ENCODE results near the gene PLD5.
"Not testable (repeated sequence)": the region's sequence is repeated elsewhere in the genome, so short reads cannot be mapped to it uniquely, and the experiment has no call there.

Gene PLD5

DNA sequence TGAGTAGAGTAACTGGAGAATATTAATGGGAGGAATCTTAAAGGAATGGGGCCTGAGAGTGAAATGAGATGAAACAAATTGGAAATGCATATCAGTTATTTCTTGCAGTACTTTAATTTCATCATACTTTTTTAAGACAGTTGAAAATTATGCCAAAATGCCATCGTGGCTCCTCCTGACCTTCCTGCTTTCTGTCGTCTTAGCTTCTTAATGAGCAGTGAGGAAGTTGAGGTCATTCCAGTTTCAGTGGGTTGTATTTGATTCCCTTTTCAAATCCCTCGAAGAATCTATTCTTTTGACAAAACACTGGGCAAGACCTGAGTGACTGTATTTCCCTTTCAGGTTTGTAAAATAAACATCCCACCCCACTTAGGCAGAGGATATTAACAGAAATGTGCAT is 390.7 kb downstream of the PLD5 start:
- no peak for DNase-seq

- no peak for DNase-seq
Measured at GRCh38 chr1:242133351-242133750, 391.1 kb downstream of the PLD5 start.

- DNase-seq: no peak
Measured at GRCh38 chr1:242132121-242132817, 392.2 kb downstream of the PLD5 start.

DNA sequence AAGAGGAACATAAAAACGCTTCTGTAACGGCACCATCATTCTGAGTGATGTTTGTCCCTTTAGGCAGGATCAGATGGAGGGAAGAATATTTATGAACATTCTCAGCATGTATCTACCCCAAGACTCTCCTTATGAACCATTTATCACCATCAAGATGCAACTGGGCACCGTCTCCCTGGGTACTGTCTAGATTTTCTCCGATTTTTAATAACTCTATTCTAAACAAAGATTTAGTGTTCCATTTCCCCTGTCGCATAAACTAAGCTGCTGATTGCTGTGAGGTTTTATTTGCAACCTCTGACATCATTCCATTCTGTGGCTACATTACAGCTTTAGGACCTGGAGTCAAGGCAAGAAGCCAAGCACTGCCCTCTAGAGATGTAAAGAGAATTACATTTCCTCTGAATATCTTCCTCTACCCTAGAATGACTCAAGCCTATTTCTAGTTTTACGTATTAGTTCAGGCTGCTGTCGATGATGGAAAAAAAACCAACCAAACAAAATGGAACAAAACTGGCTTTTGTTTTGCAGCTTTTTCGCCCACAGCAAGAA is 395.5 kb downstream of the PLD5 start:
- DNase-seq: peak; percentile 87

DNA sequence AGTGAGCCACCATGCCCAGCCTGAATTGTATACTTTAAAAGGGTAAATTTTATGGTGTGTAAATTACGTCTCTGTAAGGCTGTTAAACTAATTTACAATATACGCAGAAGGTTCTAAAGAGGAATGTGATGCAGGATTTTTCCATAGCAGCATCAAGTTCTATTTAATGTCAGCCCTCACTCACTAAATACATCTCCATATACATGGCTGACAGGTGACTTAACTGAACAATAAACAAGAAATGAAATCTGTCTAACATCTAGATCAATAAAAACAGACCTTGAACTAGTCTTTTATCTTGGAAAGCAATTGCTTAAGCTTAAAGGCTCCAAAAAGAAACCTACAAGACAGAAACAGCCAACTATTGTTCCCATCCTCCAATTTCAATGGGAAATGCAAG is 404.1 kb downstream of the PLD5 start:
- DNase-seq: peak; percentile 10

DNA sequence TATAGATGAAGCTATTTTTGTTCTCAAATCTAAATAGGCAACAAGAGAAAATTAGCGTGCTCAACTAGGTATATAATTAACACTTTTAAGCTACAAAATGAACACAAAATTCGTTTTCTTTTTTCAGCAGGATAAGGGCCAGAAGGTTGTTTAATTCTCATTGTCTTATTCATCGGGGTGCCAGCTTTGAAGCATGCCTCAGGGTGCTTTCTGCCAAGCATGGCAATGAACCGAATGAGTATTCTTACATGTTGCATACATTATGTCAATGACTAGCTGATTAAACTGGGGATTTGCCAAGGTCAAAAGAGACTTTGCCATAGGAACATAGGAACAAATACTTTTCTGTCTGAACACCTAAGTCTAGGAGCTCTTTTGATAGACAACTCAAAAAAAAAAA is 423.6 kb downstream of the PLD5 start:
- DNase-seq: peak; percentile 97

- DNase-seq: not testable (repeated sequence)
Measured at GRCh38 chr1:242097283-242097682, 427.2 kb downstream of the PLD5 start.

DNA sequence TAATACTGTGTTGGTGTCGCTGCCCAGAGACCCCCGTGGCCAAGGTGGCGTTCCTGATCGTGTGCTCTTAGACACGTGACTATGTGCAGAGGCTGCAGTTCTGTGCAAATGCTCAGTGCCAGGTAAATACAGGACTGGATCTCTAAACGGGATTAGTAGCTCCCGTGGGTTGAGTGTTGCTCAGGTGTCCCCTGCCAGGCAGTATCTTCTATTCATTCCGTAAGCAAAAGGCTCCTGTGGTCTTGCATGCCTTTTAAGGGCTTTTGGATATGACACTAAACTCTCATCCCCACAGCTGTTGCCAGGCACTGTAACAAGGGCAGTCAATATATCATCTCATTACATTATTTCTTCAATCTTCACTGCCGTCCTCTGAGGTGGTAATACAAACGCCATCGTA is 431.4 kb downstream of the PLD5 start:
- no peak for DNase-seq

DNA sequence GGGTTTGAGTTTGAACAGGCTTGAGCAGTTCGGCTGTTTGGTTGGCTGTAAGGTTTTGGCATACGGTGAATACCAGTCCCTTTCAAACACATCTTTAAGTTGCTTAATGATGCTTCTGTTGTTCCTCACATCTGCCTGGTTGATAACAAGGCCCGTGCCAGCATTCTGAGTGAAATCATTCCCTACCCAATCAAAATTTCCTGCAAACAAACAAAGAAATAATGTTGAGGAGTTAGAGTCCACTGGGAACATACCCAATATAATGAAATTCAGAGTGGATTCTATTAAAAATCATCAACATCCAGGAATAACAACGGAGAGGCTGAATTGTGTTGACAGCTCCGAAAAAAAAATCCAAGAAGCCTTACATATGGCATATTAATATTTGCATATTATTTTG is 434.6 kb downstream of the PLD5 start:
- DNase-seq: no peak

- DNase-seq: no peak
Measured at GRCh38 chr1:242088875-242089274, 435.6 kb downstream of the PLD5 start.

- DNase-seq: no peak
Measured at GRCh38 chr1:242086706-242087105, 437.8 kb downstream of the PLD5 start.

GRCh38 chr1:242086093-242086492 is 438.4 kb downstream of the PLD5 start:
- DNase-seq: no peak

GRCh38 chr1:242083742-242084141 is 440.8 kb downstream of the PLD5 start:
- peak; percentile 30 for DNase-seq

DNA sequence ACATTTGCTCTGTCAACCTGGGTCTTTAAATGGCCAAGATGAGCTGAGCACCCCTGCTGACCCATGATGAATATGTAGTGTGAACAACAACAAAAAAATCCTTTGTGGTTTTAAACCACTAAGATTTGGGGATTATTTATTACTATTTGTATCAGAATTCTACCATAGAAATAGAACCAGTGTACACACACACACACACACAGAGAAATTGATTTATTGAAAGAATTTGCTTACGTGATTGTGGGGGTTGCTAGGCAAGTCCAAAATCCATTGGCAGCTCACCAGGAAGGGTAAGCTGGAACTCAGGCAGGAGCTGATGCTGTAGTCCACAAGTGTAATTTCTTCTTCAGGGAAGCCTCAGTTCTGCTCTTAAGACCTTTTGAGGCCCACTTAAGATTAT is 443.1 kb downstream of the PLD5 start:
- DNase-seq: no peak

DNA sequence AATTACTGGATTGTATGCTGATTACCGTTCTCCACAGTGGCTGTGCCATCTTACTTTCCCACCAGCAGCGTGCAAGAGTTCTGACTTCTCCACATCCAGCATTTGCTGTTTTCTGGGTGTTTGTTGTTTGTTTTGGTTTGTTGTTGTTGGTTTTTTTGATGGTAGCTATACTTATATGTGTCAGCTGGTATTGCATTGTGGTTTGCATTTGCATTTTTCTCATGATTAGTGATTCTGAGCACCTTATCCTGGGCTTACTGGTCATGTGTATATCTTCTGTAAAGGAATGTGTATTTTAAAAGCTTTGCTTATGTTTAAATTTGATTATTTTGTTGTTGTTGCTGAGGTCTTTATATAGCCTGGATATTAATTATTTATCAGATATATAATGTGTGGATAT is 458.7 kb downstream of the PLD5 start:
- DNase-seq: no peak

DNA sequence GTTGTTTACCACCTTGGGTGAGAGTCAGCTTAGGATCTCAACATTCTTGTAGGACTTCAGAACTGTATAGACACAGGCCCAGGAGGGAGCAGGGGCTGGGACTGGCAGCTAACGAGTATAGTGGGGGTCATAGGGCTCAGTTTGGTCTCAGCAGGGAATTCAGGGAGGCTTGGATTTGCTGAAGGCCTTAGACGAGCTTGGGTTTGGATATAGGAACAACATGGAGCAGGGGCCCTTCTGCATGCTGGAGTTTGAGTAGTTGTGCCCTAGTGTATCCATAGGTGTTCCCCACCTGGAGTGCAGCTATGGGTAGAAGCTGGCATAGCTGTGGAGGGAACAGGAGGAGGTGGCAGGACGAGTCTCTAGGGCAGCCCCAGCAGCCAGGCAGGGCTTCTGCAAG is 462.2 kb downstream of the PLD5 start:
- no peak for DNase-seq

- DNase-seq: no peak
Measured at GRCh38 chr1:242059976-242060375, 464.5 kb downstream of the PLD5 start.

- DNase-seq: not testable (repeated sequence)
Measured at GRCh38 chr1:242058582-242058981, 465.9 kb downstream of the PLD5 start.

DNA sequence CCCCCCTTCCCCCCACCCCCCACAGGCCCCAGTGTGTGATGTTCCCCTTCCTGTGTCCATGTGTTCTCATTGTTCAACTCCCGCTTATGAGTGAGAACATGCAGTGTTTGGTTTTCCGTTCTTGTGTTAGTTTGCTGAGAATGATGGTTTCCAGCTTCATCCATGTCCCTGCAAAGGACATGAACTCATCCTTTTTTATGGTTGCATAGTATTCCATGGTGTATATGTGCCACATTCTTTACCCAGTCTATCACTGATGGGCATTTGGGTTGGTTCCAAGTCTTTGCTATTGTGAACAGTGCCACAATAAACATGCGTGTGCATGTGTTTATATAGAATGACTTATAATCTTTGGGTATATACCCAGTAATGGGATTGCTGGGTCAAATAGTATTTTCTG is 466.3 kb downstream of the PLD5 start:
- not testable (repeated sequence) for DNase-seq

- DNase-seq: peak; percentile 86
Measured at GRCh38 chr1:242057745-242058115, 466.8 kb downstream of the PLD5 start.

DNA sequence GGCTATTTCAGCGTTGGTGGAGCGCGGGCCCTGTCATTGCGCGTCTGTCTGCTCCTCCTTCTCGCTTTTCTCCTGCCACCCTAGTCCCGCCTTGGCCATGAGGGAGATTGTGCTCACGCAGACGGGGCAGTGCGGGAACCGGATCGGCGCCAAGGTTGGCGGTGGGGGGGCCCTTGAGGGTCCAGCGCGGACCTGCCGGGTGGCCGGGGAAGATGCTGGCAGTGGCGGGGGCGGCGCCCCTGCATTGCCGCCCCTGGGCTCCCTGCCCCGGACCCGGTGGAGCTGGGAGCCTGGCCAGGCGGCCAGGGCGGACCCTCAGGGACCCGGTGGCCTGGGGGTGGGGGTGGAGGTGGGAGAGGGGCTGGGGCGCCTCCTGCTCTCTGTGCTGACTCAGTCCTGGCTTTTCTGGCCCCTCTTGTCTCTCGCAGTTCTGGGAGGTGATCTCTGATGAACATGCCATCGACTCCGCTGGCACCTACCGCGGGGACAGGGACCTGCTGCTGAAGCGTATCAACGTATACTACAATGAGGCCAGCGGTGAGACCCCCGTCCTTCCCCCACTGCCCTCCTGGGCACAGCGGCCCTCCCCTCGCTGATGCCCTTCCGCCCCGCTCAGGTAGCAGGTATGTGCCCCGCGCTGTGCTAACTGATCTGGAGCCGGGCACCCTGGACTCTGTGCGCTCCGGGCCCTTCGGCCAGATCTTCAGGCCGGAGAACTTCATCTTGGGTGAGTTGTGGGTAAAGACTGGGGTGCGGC is 467.3 kb downstream of the PLD5 start:
- DNase-seq: no peak

- DNase-seq: peak; percentile 60
Measured at GRCh38 chr1:242055749-242056320, 468.7 kb downstream of the PLD5 start.

GRCh38 chr1:242043165-242043564 is 481.3 kb downstream of the PLD5 start:
- no peak for DNase-seq

DNA sequence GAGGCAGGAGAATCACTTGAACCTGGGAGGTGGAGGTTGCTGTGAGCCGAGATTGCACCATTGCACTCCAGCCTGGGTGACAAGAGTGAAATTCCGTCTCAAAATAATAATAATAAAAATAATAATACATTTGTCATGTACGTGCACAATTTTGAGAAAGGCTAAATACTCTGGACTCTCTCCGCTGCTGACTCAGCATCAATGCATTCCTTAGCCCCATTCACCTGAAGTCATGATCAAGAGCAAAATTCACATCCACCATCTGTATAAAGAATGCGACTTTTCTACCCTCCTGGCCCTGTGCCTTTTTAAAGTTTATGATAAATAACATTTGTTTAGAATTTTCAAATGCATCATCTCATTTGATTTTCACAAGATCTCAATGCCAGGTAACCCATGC is 490.1 kb downstream of the PLD5 start:
- DNase-seq: no peak

Measured in NCI-H69 (cell line).